DMS153 treated with DMSO at 0.1 percent for 48 hours (cell line): ENCODE results near the gene EMP2.
A peak's percentile ranks its signal among the peaks of the same experiment; 100 is the strongest.
"Not testable (repeated sequence)": the region's sequence is repeated elsewhere in the genome, so short reads cannot be mapped to it uniquely, and the experiment has no call there.

Experiments used
- DNase-seq: peaks from one replicate; lab custom pipeline; 2025; ENCODE audit not compliant: unreplicated experiment; lab: John Stamatoyannopoulos, UW

EMP2 gene

GRCh38 chr16:10579965-10580882, at the start of gene EMP2:
Gene EMP2, minus strand, starts transcription at chr16:10580598. Its CDS starts 32,981 bp downstream, at chr16:10547617.
- DNase-seq, result peak; percentile 68

DNA sequence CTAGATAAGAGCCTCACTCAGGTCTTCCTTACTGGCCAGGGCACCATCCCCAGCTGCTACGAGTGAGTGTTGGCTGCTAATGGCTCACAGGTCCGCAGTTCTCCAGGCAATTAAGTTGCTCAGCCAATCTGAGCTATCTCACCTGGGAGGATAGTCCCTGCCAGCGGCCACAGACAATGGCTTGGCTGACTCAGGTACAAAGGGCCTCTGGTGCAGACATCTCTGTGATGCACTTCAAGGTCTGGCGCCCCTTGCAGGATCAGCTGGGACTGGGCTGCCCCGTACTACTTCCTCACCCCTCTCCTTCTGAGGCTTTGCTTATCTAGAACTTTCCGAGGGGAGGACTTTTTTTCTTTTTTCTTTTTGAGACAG, 49.2 kb upstream of the EMP2 start:
- no peak for DNase-seq

- DNase-seq, result no peak
Observed at GRCh38 chr16:10625595-10626357, 45.4 kb upstream of the EMP2 start.

DNA sequence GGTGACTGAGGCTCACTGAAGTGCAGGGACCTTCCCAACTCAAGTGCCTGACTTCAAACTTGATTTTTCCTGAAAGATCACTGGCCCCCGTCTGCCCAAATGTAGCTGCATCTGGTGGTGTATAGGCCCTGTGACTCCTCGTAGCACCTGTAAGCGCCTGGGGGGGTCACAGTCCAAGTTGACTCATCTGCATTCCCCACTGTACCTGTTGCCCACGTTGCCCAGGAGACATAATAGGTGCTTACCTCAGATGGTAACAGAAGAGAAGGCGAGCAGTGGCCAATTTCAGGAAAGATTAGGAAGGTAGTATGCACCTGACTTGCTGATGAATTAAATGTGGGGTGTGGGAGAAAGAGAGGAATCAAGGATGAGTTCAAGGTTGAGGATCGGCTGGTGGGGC, 44.1 kb upstream of the EMP2 start:
- DNase-seq, result no peak

- DNase-seq, result no peak
Observed at GRCh38 chr16:10623059-10623458, 42.7 kb upstream of the EMP2 start.

DNA sequence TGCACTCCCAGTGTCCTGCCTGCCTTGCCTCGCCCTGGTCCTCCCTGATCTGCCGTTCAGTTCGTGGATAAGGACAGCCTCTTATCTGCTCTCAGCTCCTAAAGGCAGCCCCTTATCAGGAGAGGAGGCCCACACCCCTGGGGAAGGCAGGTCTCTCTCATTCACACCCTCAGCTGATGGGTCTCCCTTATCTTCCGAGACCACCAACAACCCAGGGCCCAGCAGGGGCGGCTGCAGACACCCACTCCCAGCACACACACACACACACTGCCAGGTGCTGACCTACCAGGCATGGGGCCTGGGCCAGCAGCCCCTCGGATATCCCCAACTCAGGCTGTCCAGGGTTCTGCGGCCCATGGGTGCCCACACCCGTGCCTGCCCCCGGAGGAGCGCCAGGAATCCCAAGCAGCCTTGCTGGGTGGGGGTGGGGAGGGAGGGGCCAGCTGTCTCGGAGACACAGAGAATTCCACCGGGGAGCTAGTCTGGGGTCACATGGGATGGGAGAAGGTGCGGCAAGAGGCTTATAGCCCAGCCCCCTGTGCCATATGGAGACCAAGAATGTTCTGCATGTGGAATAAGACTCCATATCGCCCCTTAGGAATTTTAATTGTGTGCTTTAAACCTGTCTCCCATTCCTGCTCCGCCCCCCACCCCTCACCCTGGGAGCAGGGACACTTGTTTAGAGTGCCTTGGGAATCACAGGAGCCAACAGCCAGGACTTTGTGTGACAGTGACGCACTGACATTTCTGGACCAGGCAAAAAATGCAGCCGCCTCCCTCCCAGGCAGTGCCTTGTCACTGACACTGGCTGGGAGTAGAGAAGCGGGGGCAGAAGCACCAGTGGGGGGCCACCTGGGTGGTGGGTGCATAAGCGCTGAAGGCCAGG, 41.9 kb upstream of the EMP2 start:
- DNase-seq, result no peak

DNA sequence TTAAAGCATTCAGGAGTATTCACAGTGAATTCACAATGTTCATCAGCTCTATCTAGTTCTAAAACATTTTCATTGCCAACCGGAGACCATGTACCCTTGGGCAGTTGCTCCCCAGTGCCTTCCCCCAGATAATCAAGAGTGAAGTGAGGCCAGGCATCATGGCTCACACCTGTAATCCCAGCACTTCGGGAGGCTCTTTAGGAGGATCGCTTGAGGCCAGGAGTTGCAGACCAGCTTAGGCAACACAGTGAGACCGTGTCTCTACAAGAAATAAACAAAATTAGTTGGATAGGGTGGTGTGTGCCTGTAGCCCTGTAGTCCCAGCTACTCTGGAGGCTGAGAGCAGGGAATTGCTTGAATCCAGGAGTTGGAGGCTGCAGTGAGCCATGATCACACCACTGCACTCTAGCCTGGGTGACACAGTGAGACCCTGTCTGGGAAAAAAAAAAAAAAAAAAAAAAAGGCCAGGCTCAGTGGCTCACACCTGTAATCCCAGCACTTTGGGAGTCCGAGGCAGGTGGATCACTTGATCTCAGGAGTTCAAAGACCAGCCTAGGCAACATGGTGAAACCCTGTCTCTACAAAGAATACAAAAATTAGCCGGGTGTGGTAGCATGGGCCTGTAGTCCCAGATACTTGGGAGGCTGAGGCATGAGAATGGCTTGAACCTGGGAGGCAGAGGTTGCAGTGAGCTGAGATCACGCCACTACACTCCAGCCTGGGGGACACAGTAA, 41.0 kb upstream of the EMP2 start:
- DNase-seq, result not testable (repeated sequence)

GRCh38 chr16:10620120-10620519, 39.7 kb upstream of the EMP2 start:
- DNase-seq, result no peak

DNA sequence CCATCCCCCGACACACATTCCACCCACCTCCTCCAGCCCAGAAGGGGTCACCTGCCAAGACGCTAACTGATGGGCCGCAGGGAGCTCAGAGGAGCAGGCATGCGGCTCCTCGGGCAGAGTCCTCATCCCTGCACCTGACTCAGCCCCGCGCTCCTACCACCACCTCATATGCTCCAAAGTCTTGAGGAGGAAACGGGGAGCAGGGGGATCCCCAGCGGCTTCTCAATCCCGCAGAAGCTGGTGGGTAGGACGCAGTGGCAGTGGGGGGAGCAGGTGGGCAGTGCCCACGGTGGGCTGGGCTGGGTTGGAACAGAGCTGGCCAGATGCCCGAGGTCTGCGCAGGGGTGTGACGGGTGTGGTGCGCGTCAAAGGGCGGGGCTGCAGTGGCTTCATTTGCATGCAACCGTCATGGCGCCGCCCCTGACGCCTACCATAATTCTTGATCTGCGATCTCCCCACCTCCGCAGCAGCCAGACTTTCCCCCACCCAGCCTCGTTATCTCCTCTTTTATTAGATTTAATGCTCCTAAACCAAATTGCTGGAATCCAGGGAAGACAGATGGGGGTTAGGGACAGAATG, 39.0 kb upstream of the EMP2 start:
- peak; percentile 7 for DNase-seq

GRCh38 chr16:10618710-10619209, 38.4 kb upstream of the EMP2 start:
- DNase-seq, result no peak

DNA sequence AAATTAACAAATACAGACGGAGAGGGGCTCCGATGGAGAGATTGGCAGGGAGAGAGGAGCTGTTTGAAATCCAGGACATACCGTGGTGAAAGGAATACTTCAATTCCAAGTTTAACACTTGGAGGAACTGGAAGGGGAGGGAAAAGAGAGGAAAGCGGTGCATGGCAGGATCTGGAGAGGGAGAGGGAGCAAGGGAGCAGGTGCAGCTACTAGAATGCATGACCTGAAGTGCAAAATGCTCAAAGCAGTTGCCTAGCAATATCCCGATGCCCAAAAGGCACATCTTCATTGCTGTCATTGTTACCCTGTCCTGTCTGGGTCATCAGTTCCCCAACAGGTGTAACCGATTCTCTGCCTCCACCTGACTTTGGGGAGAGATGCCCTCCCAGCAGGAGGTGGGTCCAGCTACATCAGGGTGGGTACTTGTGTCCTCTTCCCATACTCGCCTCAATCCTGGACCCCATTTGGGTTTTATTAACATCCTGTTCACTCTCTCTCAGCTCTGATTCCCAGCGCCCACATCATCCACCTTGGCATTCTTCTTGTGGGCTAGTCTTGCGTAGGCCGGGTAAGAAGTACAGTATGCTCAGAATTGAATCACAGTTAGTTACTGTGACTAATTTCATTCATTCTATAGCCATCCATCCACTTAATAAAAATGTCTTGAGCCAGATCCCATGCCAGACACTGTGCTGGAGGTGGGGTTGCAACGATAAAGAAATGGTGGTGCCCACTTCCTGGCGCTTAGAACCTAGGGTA, 37.4 kb upstream of the EMP2 start:
- DNase-seq, result peak; percentile 11

GRCh38 chr16:10616756-10617640, 36.6 kb upstream of the EMP2 start:
- DNase-seq, result peak; percentile 72

DNA sequence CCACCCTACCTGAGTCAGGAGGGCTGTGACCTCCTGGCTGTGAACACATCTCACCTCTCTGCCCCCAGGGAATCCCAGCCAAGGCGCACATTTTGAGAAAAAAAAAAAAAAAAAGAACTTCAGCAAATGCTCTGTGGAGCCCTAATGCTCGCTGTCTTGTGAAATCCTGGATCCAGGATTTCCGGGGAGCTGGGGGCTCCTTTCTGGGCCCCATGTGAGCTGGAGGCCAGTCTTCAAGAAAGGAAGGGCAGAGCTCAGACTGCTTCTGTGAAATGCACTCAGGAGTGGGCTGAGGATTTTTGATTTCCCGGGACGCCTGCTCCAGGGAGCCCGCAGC, 36.0 kb upstream of the EMP2 start:
- DNase-seq, result no peak

GRCh38 chr16:10614685-10615084, 34.3 kb upstream of the EMP2 start:
- no peak for DNase-seq

- DNase-seq, result no peak
Observed at GRCh38 chr16:10613785-10614485, 33.5 kb upstream of the EMP2 start.

- no peak for DNase-seq
Observed at GRCh38 chr16:10612649-10613179, 32.3 kb upstream of the EMP2 start.

DNA sequence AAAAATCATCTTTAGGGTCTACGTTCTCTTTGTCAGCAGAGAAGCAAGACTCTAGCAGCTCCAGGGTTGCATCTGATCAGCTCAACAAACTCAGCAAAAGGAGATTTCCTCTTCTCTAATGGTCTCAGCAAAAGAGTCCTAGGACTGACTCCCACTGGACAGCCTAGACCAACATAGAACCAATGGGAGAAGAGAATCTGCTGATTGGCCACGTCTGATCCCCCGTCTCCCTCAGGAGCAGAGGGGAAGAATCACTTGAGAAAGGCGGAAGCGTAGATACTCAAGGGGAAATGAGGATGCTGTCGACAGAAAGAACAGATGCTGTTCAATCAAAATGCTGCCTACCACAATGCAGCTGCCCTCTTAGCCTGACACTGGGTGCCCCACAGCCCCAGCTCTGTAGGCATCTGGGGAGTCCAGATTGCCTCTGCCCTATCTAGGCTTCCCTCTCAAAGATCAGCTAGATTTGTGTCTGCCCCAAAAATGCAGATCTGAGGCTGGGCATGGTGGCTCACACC, 31.5 kb upstream of the EMP2 start:
- no peak for DNase-seq
